H9 (cell line): ENCODE measurements around the gene C1orf141. TPM values are rescaled to one million over a fixed set of nuclear protein-coding genes. Genes with fewer than 3 reads are reported as not detected.

ENCODE experiments used
- DNase-seq: peaks from one replicate; pipeline ENCODE4 v3.0.0-alpha.2; 2017
- H2AFZ ChIP-seq: one replicate; pipeline ENCODE4 v1.6.1; 2013; ENCODE audit warnings: mild to moderate bottlenecking, low read length, control low read depth, moderate library complexity
- H2AK5ac ChIP-seq: 2 replicates; pipeline ENCODE4 v1.6.1; 2013; ENCODE audit warnings: low read length, control low read depth, mixed read lengths; ENCODE audit not compliant: insufficient read length
- H2BK120ac ChIP-seq: one replicate; pipeline ENCODE4 v1.6.1; 2013; ENCODE audit warnings: low read depth, mild to moderate bottlenecking, low read length, control low read depth, inconsistent platforms; ENCODE audit not compliant: poor library complexity, severe bottlenecking
- H2BK12ac ChIP-seq: 2 replicates; pipeline ENCODE4 v1.6.1; 2013; ENCODE audit warnings: low read length, control low read depth, mixed read lengths, low read depth; ENCODE audit not compliant: insufficient read length
- H2BK15ac ChIP-seq: 2 replicates; pipeline ENCODE4 v1.6.1; 2013; ENCODE audit warnings: low read depth, low read length, control low read depth
- H2BK20ac ChIP-seq: one replicate; pipeline ENCODE4 v1.6.1; 2013; ENCODE audit warnings: low read depth, mild to moderate bottlenecking, low read length, control low read depth, inconsistent platforms; ENCODE audit not compliant: poor library complexity, severe bottlenecking
- H2BK5ac ChIP-seq: 2 replicates; pipeline ENCODE4 v1.6.1; 2013; ENCODE audit warnings: low read length, control low read depth, mixed read lengths; ENCODE audit not compliant: insufficient read length
- H3K14ac ChIP-seq: 2 replicates; pipeline ENCODE4 v1.6.1; 2013; ENCODE audit warnings: low read length, control low read depth; ENCODE audit not compliant: insufficient read depth
- H3K18ac ChIP-seq: 2 replicates; pipeline ENCODE4 v1.6.1; 2013; ENCODE audit warnings: low read depth, mild to moderate bottlenecking, mixed read lengths, low read length, control low read depth; ENCODE audit not compliant: insufficient read length
- H3K23ac ChIP-seq: 2 replicates; pipeline ENCODE4 v1.6.1; 2013; ENCODE audit warnings: low read length, control low read depth, mixed read lengths, low read depth; ENCODE audit not compliant: insufficient read length
- H3K23me2 ChIP-seq: 2 replicates; pipeline ENCODE4 v1.6.1; 2013; ENCODE audit warnings: low read depth, mild to moderate bottlenecking, mixed read lengths, low read length, control low read depth; ENCODE audit not compliant: insufficient read length, poor library complexity, severe bottlenecking
- H3K27ac ChIP-seq: 2 replicates; pipeline ENCODE4 v1.5.1; 2013; ENCODE audit warnings: low read length, control low read depth, mixed read lengths, low read depth; ENCODE audit not compliant: insufficient read length
- H3K27me3 ChIP-seq: 2 replicates; pipeline ENCODE4 v1.6.1; 2013; ENCODE audit warnings: low read length, control low read depth, inconsistent platforms; ENCODE audit not compliant: insufficient read depth
- H3K4ac ChIP-seq: 2 replicates; pipeline ENCODE4 v1.6.1; 2013; ENCODE audit warnings: low read depth, mild to moderate bottlenecking, control low read depth, inconsistent platforms, low read length, moderate library complexity
- H3K4me1 ChIP-seq: 2 replicates; pipeline ENCODE4 v1.6.1; 2013; ENCODE audit warnings: low read length, control low read depth, inconsistent platforms; ENCODE audit not compliant: insufficient read depth
- H3K4me2 ChIP-seq: 2 replicates; pipeline ENCODE4 v1.6.1; 2013; ENCODE audit warnings: low read length, control low read depth, mixed read lengths; ENCODE audit not compliant: insufficient read length, insufficient read depth
- H3K56ac ChIP-seq: 2 replicates; pipeline ENCODE4 v1.6.1; 2013; ENCODE audit warnings: low read depth, mild to moderate bottlenecking, mixed read lengths, low read length, control low read depth; ENCODE audit not compliant: insufficient read length
- H3K79me1 ChIP-seq: 2 replicates; pipeline ENCODE4 v1.6.1; 2013; ENCODE audit warnings: low read depth, mild to moderate bottlenecking, moderate library complexity, low read length, control low read depth, inconsistent platforms; ENCODE audit not compliant: insufficient read depth, poor library complexity, severe bottlenecking
- H3K79me2 ChIP-seq: 2 replicates; pipeline ENCODE4 v1.6.1; 2013; ENCODE audit warnings: low read length, control low read depth, inconsistent platforms; ENCODE audit not compliant: insufficient read depth
- H3K9ac ChIP-seq: 2 replicates; pipeline ENCODE4 v1.6.1; 2013; ENCODE audit warnings: low read length, control low read depth, mixed read lengths; ENCODE audit not compliant: insufficient read length; ENCODE audit errors: extremely low read depth
- H3K9me3 ChIP-seq: one replicate; pipeline ENCODE4 v1.6.1; 2013; ENCODE audit warnings: low read depth, low read length, inconsistent platforms; ENCODE audit not compliant: control insufficient read depth
- H3T11ph ChIP-seq: one replicate; pipeline ENCODE4 v1.6.1; 2013; ENCODE audit warnings: mild to moderate bottlenecking, low read length, control low read depth, inconsistent platforms
- H4K20me1 ChIP-seq: one replicate; pipeline ENCODE4 v1.6.1; 2013; ENCODE audit not compliant: control insufficient read depth, insufficient read length, insufficient read depth
- H4K5ac ChIP-seq: 2 replicates; pipeline ENCODE4 v1.6.1; 2013; ENCODE audit warnings: low read depth, mild to moderate bottlenecking, mixed read lengths, low read length, control low read depth; ENCODE audit not compliant: insufficient read length
- H4K8ac ChIP-seq: replicated peaks from 2 replicates; pipeline ENCODE4 v1.6.1; 2013; ENCODE audit warnings: low read length, control low read depth, mixed read lengths, low read depth; ENCODE audit not compliant: insufficient read length
- H4K91ac ChIP-seq: 2 replicates; pipeline ENCODE4 v1.6.1; 2013; ENCODE audit warnings: low read depth, mild to moderate bottlenecking, moderate library complexity, mixed read lengths, low read length, control low read depth; ENCODE audit not compliant: insufficient read length
- H3K27ac Mint-ChIP-seq, 3 experiments: 2 replicates in 2 of 3; 3 replicates in 1 of 3; pipeline ENCODE4 v1.8.0; 2020 to 2021; ENCODE audit warnings: mixed read lengths in 3 of 3, mild to moderate bottlenecking in 1 of 3, moderate library complexity in 1 of 3
- H3K27me3 Mint-ChIP-seq: 2 replicates; pipeline ENCODE4 v1.8.0; 2021; ENCODE audit warnings: low read depth, mild to moderate bottlenecking, moderate library complexity, mixed read lengths
- H3K36me3 Mint-ChIP-seq, 3 experiments: 2 replicates in 2 of 3; 3 replicates in 1 of 3; pipeline ENCODE4 v1.8.0; 2020 to 2021; ENCODE audit warnings: low read depth in 3 of 3, mixed read lengths in 3 of 3; ENCODE audit not compliant: insufficient read depth in 1 of 3
- H3K4me1 Mint-ChIP-seq, 2 experiments: 2 replicates each; pipeline ENCODE4 v1.8.0; 2020; ENCODE audit warnings: mixed read lengths in 2 of 2
- H3K4me3 Mint-ChIP-seq, 2 experiments: 2 replicates in 1 of 2; 3 replicates in 1 of 2; pipeline ENCODE4 v1.8.0; 2020 to 2021; ENCODE audit warnings: mild to moderate bottlenecking in 2 of 2, mixed read lengths in 2 of 2, moderate library complexity in 1 of 2
- H3K9me3 Mint-ChIP-seq, 2 experiments: 2 replicates in 1 of 2; 3 replicates in 1 of 2; pipeline ENCODE4 v1.8.0; 2020; ENCODE audit warnings: mild to moderate bottlenecking in 2 of 2, mixed read lengths in 2 of 2, moderate library complexity in 1 of 2
- CTCF ChIP-seq: fragments of 200-600 bp; sonication (generic); conservative IDR thresholded peaks from 3 replicates; pipeline ENCODE4 v1.8.0; 2021; ENCODE audit warnings: antibody characterized with exemption, mild to moderate bottlenecking
- WGBS: extraction: QIAGEN DNeasy Blood & Tissue Kit; methylation state at CpG from one replicate; pipeline ENCODE4 v1.1.7; 2013; ENCODE audit warnings: missing lambda C conversion rate, low lambda C conversion rate, mixed read lengths; ENCODE audit not compliant: insufficient read length; ENCODE audit errors: extremely low coverage; 5-methylcytosine and 5-hydroxymethylcytosine counted together
- total RNA-seq: library from RNA; stranded (reverse); gene quantifications from 2 replicates; pipeline ENCODE4 v1.2.1, GENCODE V29; 2021

C1orf141 gene
- total RNA-seq, 1 experiment from 2014 or later, result not detected

DNA sequence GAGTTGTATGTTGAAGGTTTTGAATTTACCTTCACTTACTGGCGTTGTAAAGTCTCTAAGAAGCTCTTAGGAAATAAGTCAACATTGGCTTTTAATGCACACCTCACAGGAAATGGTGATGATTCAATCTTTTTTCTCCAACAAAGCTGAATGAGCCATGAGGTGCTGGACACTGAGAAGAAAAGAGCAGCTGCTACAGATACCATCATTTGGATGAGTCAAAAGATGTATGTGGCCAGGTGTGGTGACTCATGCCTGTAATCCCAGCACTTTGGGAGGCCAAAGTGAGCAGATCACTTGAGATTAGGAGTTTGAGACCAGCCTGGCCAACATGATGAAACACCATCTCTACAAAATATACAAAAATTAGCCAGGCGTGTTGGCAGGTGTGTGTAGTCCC, 28.2 kb upstream of the C1orf141 start:
- Histone ChIP-seq H3K4me1 (no peaks in the 10 kb centered on the region), H3K9me3 (no peaks in the 10 kb centered on the region), H3K79me1 (no peaks in the 10 kb centered on the region), H2AFZ (no peak overlapping the region), H3K18ac (no peak overlapping the region), H2BK15ac (no peak overlapping the region), H3K79me2 (no peaks in the 10 kb centered on the region), H3K23ac (no peak overlapping the region), H3K23me2 (no peaks in the 10 kb centered on the region), H3K27ac (no peak overlapping the region), H3K4me2 (no peak overlapping the region), H3K27me3 (no peaks in the 10 kb centered on the region), H3K56ac (no peak overlapping the region), H3T11ph (no peak overlapping the region), H3K14ac (no peak overlapping the region), H4K20me1 (no peaks in the 10 kb centered on the region), H2BK20ac (no peak overlapping the region), H2AK5ac (no peak overlapping the region), H3K4ac (no peak overlapping the region), H3K9ac (no peak overlapping the region), H2BK120ac (no peak overlapping the region), H4K8ac (no peak overlapping the region), H2BK12ac (no peak overlapping the region), H4K91ac (no peak overlapping the region), H2BK5ac (no peak overlapping the region), H4K5ac (no peak overlapping the region)
- Mint-ChIP-seq H3K9me3 (no peaks in the 10 kb centered on the region), H3K27ac (no peak overlapping the region), H3K36me3 (no peaks in the 10 kb centered on the region), H3K4me1 (peaks cover 0 to 4% of the 10 kb centered on the region in 2 experiments; a peak in 2 of 4 replicates), H3K27me3 (no peaks in the 10 kb centered on the region; the same call in none of the 2 replicates), H3K4me3 (no peak overlapping the region)
- DNase-seq, result no peak
- WGBS, result no CpG with 5 or more reads among the region's 2 CpGs
- no peak for TF ChIP-seq CTCF
